ENCODE results near the gene MAP2K1. TPM values are rescaled to one million over a fixed set of nuclear protein-coding genes. Genes with fewer than 3 reads are reported as not detected.
A peak's percentile ranks its signal among the peaks of the same experiment; 100 is the strongest.

The MAP2K1 gene
- total RNA-seq (2012; rRNA removed) (37.8 and 58.9 TPM in 2 replicates), polyA plus RNA-seq (2012; rRNA removed) (33.3 and 34.7 TPM in 2 replicates), Bru-seq, nascent RNA (percentile 83 among the genes with signal in this experiment), BruChase-seq, experiment 1, labeled RNA remaining after a 6-hour chase (percentile 87 among the genes with signal in this experiment), BruChase-seq, experiment 2, labeled RNA remaining after a 2-hour chase (percentile 83 among the genes with signal in this experiment)
- polyA plus RNA-seq (2012; cell fraction: cytosol; rRNA removed), result 18.9 and 28.3 TPM in 2 replicates
- 9.2 and 28.3 TPM in 2 replicates for polyA plus RNA-seq (2012; cell fraction: nucleus; rRNA removed; ENCODE audit: low replicate concordance)
- long read RNA-seq, transcript MAP2K1-201 (11 exons, 3,410 nt), result major isoform, 62 of 78 reads
- long read RNA-seq, partial matches to known transcripts, result 6 of 78 reads
- long read RNA-seq, other reads (novel, unspliced or antisense), result 10 of 78 reads

- peak within 1 kb of the TSS; percentile 89 for H3K4me2 ChIP-seq (ENCODE audit: low read depth, low read length)
- H3K56ac ChIP-seq (ENCODE audit: extremely low read depth, insufficient read depth, low read length), result peak within 1 kb of the TSS; percentile 93
- peak within 1 kb of the TSS; percentile 46; the same call in 1 of the 2 replicates for H2BK120ac ChIP-seq (ENCODE audit: low read depth, low read length)
- CTCF ChIA-PET, result interaction anchor here (2.4 kb wide), 1 partner anchor 112 kb away, joined by 10 read pairs; the partner anchor contains the start of gene SNAPC5
- peak within 1 kb of the TSS; percentile 93 for H3K14ac ChIP-seq (replicated peaks; ENCODE audit: low read depth, low read length)
- peak within 1 kb of the TSS; percentile 95 for H3K23ac ChIP-seq (ENCODE audit: low read depth, low read length)
- peak within 1 kb of the TSS; percentile 31 to 83 for H4K8ac ChIP-seq (ENCODE audit: low read depth in 2 of 2, low read length in 2 of 2)
- H2BK20ac ChIP-seq (ENCODE audit: low read depth, low read length), result no peak within 1 kb of the TSS
- BruUV-seq (replicated peaks), result no TSS peak
- no peaks in the 10 kb centered on the region for H3K9me3 ChIP-seq (ENCODE audit: control insufficient read depth, insufficient read depth, low read length)
- H3K4me1 ChIP-seq (ENCODE audit: control insufficient read depth, insufficient read depth, low read length), result peaks cover 6% of the 10 kb centered on the region
- peak within 1 kb of the TSS; percentile 85 for H3K27ac ChIP-seq (ENCODE audit: insufficient read depth, low read length)
- intact Hi-C loops (cut with micrococcal nuclease) (loop anchor here (1.0 kb wide), 1 partner anchor 111 kb away; the partner anchor contains the start of gene SNAPC5), in situ Hi-C loops (cut with MboI; ENCODE audit: low sequenced_read_pairs) (loop anchor here (5.0 kb wide), 1 partner anchor 106 kb away; no protein-coding TSS in a partner anchor), dilution Hi-C loops (cut with HindIII; ENCODE audit: low sequenced_read_pairs, unreplicated experiment) (no loop called here)
- H3K18ac ChIP-seq (ENCODE audit: low read depth, low read length), result peak within 1 kb of the TSS; percentile 19
- DNase-seq, result peak; percentile 96
- H3K9me1 ChIP-seq (ENCODE audit: insufficient read depth, low read length), result peaks cover 7% of the 10 kb centered on the region; the same call in 1 of the 2 replicates
- POLR2A ChIA-PET (ENCODE audit: unreplicated experiment), result interaction anchor here (0.7 kb wide), 1 partner anchor 921 kb away, joined by 4 read pairs; no protein-coding TSS in a partner anchor
- WGBS, 2 experiments (ENCODE audit: extremely low coverage in 2 of 2, insufficient read length in 1 of 2), result 6% methylated on average over 6 of the region's 69 CpGs; no CpG with 5 or more reads in 1 of the 2 experiments
- H3K4ac ChIP-seq (ENCODE audit: low read depth, low read length), result peak within 1 kb of the TSS; percentile 73
- peak within 1 kb of the TSS; percentile 83 for H2AK9ac ChIP-seq (replicated peaks; ENCODE audit: low read depth, low read length, poor library complexity)
- H4K5ac ChIP-seq (ENCODE audit: low read depth, low read length), result peak within 1 kb of the TSS; percentile 38
- H4K91ac ChIP-seq (ENCODE audit: insufficient read depth, low read depth, low read length), result peak within 1 kb of the TSS; percentile 61
- peak within 1 kb of the TSS; percentile 51; the same call in 1 of the 3 replicates for H2BK15ac ChIP-seq (ENCODE audit: low read depth, low read length)
- peak; percentile 98 for ATAC-seq (ENCODE audit: low read depth)
- peak within 1 kb of the TSS; percentile 78 for H2BK5ac ChIP-seq (ENCODE audit: low read depth, low read length, poor library complexity, severe bottlenecking)
- peak within 1 kb of the TSS; percentile 97 for H2AFZ ChIP-seq (replicated peaks; ENCODE audit: low read length, poor library complexity)
- peak within 1 kb of the TSS; percentile 84 for H2AK5ac ChIP-seq (ENCODE audit: low read depth, low read length)
- 0 out of 2 replicates have a peak, but pooled peaks cover 2% of the 10 kb centered on the region for H3K36me3 ChIP-seq (ENCODE audit: control insufficient read depth, insufficient read depth, low read length)
- H3K9ac ChIP-seq (ENCODE audit: low read depth, low read length), result peak within 1 kb of the TSS; percentile 81
- peaks cover 9 to 41% of the 10 kb centered on the region in 2 experiments for H3K79me1 ChIP-seq (ENCODE audit: low read depth in 1 of 2, low read length in 2 of 2)
- peak within 1 kb of the TSS; percentile 79 for H3K4me3 ChIP-seq (ENCODE audit: insufficient read depth, low read depth, low read length)
- H3K27me3 ChIP-seq (ENCODE audit: control insufficient read depth, insufficient read depth, low read length), result no peaks in the 10 kb centered on the region
- peaks cover 38% of the 10 kb centered on the region for H4K20me1 ChIP-seq (ENCODE audit: insufficient read depth, low read length)
- TF ChIP-seq, protein P1, sequence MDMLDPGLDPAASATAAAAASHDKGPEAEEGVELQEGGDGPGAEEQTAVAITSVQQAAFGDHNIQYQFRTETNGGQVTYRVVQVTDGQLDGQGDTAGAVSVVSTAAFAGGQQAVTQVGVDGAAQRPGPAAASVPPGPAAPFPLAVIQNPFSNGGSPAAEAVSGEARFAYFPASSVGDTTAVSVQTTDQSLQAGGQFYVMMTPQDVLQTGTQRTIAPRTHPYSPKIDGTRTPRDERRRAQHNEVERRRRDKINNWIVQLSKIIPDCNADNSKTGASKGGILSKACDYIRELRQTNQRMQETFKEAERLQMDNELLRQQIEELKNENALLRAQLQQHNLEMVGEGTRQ (IDR thresholded peaks at IDR 0.05; ENCODE audit: low read depth, low read length), result peak; percentile 89
- TF ChIP-seq MXI1 (IDR thresholded peaks at IDR 0.05; ENCODE audit: borderline replicate concordance, low read depth, low read length) (peak; percentile 84; the same call in 1 of the 2 replicates), RCOR1 (IDR thresholded peaks at IDR 0.05; ENCODE audit: insufficient replicate concordance, low read length) (peak; percentile 15), NFE2L2 (IDR thresholded peaks at IDR 0.05; ENCODE audit: low read depth, low read length) (no peak), POLR2A (IDR thresholded peaks at IDR 0.05; ENCODE audit: low read depth, low read length) (peak; percentile 93), MAZ (IDR thresholded peaks at IDR 0.05; ENCODE audit: borderline replicate concordance, low read depth, low read length) (peak; percentile 82; the same call in 1 of the 2 replicates), RFX5 (IDR thresholded peaks at IDR 0.05; ENCODE audit: low read depth, low read length) (no peak), CEBPB (IDR thresholded peaks at IDR 0.05; ENCODE audit: low read depth, low read length) (peak; percentile 65), BHLHE40 (IDR thresholded peaks at IDR 0.05; ENCODE audit: low read depth, low read length) (no peak), SMC3 (IDR thresholded peaks at IDR 0.05; ENCODE audit: low read depth, low read length) (peak; percentile 54)
- TF ChIP-seq, protein P2, sequence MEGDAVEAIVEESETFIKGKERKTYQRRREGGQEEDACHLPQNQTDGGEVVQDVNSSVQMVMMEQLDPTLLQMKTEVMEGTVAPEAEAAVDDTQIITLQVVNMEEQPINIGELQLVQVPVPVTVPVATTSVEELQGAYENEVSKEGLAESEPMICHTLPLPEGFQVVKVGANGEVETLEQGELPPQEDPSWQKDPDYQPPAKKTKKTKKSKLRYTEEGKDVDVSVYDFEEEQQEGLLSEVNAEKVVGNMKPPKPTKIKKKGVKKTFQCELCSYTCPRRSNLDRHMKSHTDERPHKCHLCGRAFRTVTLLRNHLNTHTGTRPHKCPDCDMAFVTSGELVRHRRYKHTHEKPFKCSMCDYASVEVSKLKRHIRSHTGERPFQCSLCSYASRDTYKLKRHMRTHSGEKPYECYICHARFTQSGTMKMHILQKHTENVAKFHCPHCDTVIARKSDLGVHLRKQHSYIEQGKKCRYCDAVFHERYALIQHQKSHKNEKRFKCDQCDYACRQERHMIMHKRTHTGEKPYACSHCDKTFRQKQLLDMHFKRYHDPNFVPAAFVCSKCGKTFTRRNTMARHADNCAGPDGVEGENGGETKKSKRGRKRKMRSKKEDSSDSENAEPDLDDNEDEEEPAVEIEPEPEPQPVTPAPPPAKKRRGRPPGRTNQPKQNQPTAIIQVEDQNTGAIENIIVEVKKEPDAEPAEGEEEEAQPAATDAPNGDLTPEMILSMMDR (conservative IDR thresholded peaks at IDR 0.05; ENCODE audit: low read depth, low read length), result peak; percentile 82
These were observed at the start of gene MAP2K1 for GRCh38 chr15:66386204-66387123. Gene MAP2K1, plus strand, starts transcription at chr15:66386912. Its CDS starts 436 bp downstream, at chr15:66387348.

Data from IMR-90 (cell line).